ENCODE results near the gene ITIH4. TPM values are rescaled to one million over a fixed set of nuclear protein-coding genes. Genes with fewer than 3 reads are reported as not detected.

The ITIH4 gene
- total and polyA plus RNA-seq, 5 donors: 3.4 to 5.7 (median 5.0) TPM

DNA sequence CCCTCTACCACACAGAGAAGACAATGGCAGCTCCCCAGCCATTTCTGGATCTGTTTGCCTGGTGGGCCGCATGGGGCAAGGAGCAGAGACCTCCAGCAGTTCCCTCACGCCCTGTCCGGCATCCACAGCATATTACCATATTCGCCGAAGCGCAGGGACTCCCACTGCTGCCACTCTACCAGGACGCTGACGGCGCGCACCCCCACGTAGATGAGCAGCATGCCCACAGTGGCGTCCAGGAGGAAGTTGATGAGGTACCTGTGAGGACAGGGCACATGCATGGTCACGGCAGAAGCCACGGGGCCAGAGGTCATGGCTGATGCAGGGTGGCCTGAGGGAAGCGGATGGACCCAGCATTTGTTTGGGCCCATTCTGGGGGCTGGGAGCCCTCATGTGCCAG, 19.2 kb upstream of the ITIH4 start:
- DNase-seq (peak in 1 of 3 donors; percentile 21), ATAC-seq (no peak)
- Histone ChIP-seq H3K4me3 (ENCODE audit: low read length) (no peak overlapping the region), H3K27me3 (ENCODE audit: control insufficient read depth, insufficient read depth) (no peaks in the 10 kb centered on the region), H3K27ac (ENCODE audit: low read length) (no peak overlapping the region), H3K4me1 (ENCODE audit: control insufficient read depth, insufficient read depth, low read length) (peaks cover 4% of the 10 kb centered on the region), H3K9me3 (ENCODE audit: control insufficient read depth, low read length) (no peaks in the 10 kb centered on the region)
- intact Hi-C loops (cut with DNase I): loop anchor here in 2 of 4 donors (5.0 kb wide), 1 partner anchor 223 kb away; no protein-coding TSS in a partner anchor
- WGBS: 96% methylated on average over 15 of the region's 15 CpGs

GRCh38 chr3:52848617-52849016, 18.1 kb upstream of the ITIH4 start:
- DNase-seq (peak in 2 of 3 donors; percentile 5 to 8), ATAC-seq (no peak)
- H3K4me1 ChIP-seq (ENCODE audit: control insufficient read depth, insufficient read depth, low read length): peaks cover 10% of the 10 kb centered on the region
- WGBS: 67% methylated on average over 7 of the region's 7 CpGs
- H3K4me3 ChIP-seq (ENCODE audit: low read length): no peak overlapping the region
- intact Hi-C loops (cut with DNase I): no loop called here
- no peaks in the 10 kb centered on the region for H3K9me3 ChIP-seq (ENCODE audit: control insufficient read depth, low read length)
- no peaks in the 10 kb centered on the region for H3K27me3 ChIP-seq (ENCODE audit: control insufficient read depth, insufficient read depth)
- peak overlapping the region; percentile 34 for H3K27ac ChIP-seq (ENCODE audit: low read length)

GRCh38 chr3:52847726-52848125, 17.3 kb upstream of the ITIH4 start:
- H3K4me1 ChIP-seq (ENCODE audit: control insufficient read depth, insufficient read depth, low read length): peaks cover 10% of the 10 kb centered on the region
- intact Hi-C loops (cut with DNase I): no loop called here

DNA sequence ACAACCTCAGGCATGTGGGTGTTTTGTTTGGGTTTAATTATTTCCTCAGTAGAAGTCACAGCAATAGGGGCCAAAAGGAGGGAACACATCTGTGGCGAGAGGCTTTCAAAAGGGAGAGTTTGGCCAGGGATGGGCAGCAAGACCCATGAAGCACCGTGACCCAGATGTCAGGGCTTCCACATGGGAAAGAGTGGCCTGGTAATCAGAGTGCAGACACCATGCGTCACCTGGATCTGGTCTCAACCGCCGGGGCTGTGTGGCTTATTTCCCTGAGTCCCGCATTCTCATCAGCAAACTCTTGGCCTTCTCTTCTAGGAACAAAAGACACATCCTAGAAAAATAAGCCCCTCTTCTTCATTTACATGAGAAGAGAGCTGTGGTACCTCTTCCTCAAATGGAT, 16.8 kb upstream of the ITIH4 start:
- intact Hi-C loops (cut with DNase I): no loop called here
- DNase-seq: peak in 1 of 3 donors; percentile 15

More at GRCh38 chr3:52847726-52848125, 17.3 kb upstream of the ITIH4 start:
- no peak overlapping the region for H3K4me3 ChIP-seq (ENCODE audit: low read length)
- 90% methylated on average over 7 of the region's 7 CpGs for WGBS
- H3K27me3 ChIP-seq (ENCODE audit: control insufficient read depth, insufficient read depth): no peaks in the 10 kb centered on the region
- no peak overlapping the region for H3K27ac ChIP-seq (ENCODE audit: low read length)
- DNase-seq (peak in 2 of 3 donors; percentile 5 to 21), ATAC-seq (no peak)
- H3K9me3 ChIP-seq (ENCODE audit: control insufficient read depth, low read length): no peaks in the 10 kb centered on the region

GRCh38 chr3:52846432-52846965, 16.0 kb upstream of the ITIH4 start:
- 60% methylated on average over 15 of the region's 15 CpGs for WGBS
- Histone ChIP-seq H3K27ac (ENCODE audit: low read length) (no peak overlapping the region), H3K9me3 (ENCODE audit: control insufficient read depth, low read length) (no peaks in the 10 kb centered on the region), H3K4me1 (ENCODE audit: control insufficient read depth, insufficient read depth, low read length) (peaks cover 13% of the 10 kb centered on the region), H3K4me3 (ENCODE audit: low read length) (no peak overlapping the region), H3K27me3 (ENCODE audit: control insufficient read depth, insufficient read depth) (no peaks in the 10 kb centered on the region)
- ATAC-seq (no peak), DNase-seq (peak in 2 of 3 donors; percentile 23 to 62)
- intact Hi-C loops (cut with DNase I): no loop called here

More for the DNA sequence above, 16.8 kb upstream of the ITIH4 start:
- WGBS: 96% methylated on average over 6 of the region's 6 CpGs
- Histone ChIP-seq H3K27me3 (ENCODE audit: control insufficient read depth, insufficient read depth) (no peaks in the 10 kb centered on the region), H3K4me1 (ENCODE audit: control insufficient read depth, insufficient read depth, low read length) (peaks cover 13% of the 10 kb centered on the region), H3K9me3 (ENCODE audit: control insufficient read depth, low read length) (no peaks in the 10 kb centered on the region), H3K4me3 (ENCODE audit: low read length) (no peak overlapping the region), H3K27ac (ENCODE audit: low read length) (no peak overlapping the region)
- no peak for ATAC-seq

- H3K9me3 ChIP-seq (ENCODE audit: control insufficient read depth, low read length): no peaks in the 10 kb centered on the region
- peak; percentile 7 to 28 for ATAC-seq
- no peak overlapping the region for H3K4me3 ChIP-seq (ENCODE audit: low read length)
- 70% methylated on average over 7 of the region's 7 CpGs for WGBS
- H3K4me1 ChIP-seq (ENCODE audit: control insufficient read depth, insufficient read depth, low read length): peaks cover 20% of the 10 kb centered on the region
- H3K27me3 ChIP-seq (ENCODE audit: control insufficient read depth, insufficient read depth): no peaks in the 10 kb centered on the region
- DNase-seq: peak in 2 of 3 donors; percentile 55 to 66
- intact Hi-C loops (cut with DNase I): no loop called here
- H3K27ac ChIP-seq (ENCODE audit: low read length): peak overlapping the region; percentile 93
Measured at GRCh38 chr3:52845691-52846431, 15.4 kb upstream of the ITIH4 start.

- ATAC-seq (peak; percentile 81 to 89), DNase-seq (peak; percentile 68 to 85 (median 72))
- intact Hi-C loops (cut with DNase I): no loop called here
- WGBS: 18% methylated on average over 6 of the region's 6 CpGs
- H3K4me3 ChIP-seq (ENCODE audit: low read length): no peak overlapping the region
- peak overlapping the region; percentile 93 for H3K27ac ChIP-seq (ENCODE audit: low read length)
- peaks cover 20% of the 10 kb centered on the region for H3K4me1 ChIP-seq (ENCODE audit: control insufficient read depth, insufficient read depth, low read length)
- H3K9me3 ChIP-seq (ENCODE audit: control insufficient read depth, low read length): no peaks in the 10 kb centered on the region
- no peaks in the 10 kb centered on the region for H3K27me3 ChIP-seq (ENCODE audit: control insufficient read depth, insufficient read depth)
Measured at GRCh38 chr3:52845157-52845556, 14.7 kb upstream of the ITIH4 start.

GRCh38 chr3:52844290-52844975, 14.0 kb upstream of the ITIH4 start:
- Histone ChIP-seq H3K27ac (ENCODE audit: low read length) (peak overlapping the region; percentile 73), H3K27me3 (ENCODE audit: control insufficient read depth, insufficient read depth) (no peaks in the 10 kb centered on the region), H3K9me3 (ENCODE audit: control insufficient read depth, low read length) (no peaks in the 10 kb centered on the region), H3K4me1 (ENCODE audit: control insufficient read depth, insufficient read depth, low read length) (peaks cover 20% of the 10 kb centered on the region), H3K4me3 (ENCODE audit: low read length) (no peak overlapping the region)
- peak; percentile 15 to 21 for ATAC-seq
- 77% methylated on average over 18 of the region's 18 CpGs for whole genome bisulfite sequencing
- intact Hi-C loops (cut with DNase I): no loop called here
- peak in 2 of 3 donors; percentile 31 to 42 for DNase-seq

- Histone ChIP-seq H3K27me3 (ENCODE audit: control insufficient read depth, insufficient read depth) (no peaks in the 10 kb centered on the region), H3K27ac (ENCODE audit: low read length) (peak overlapping the region; percentile 73), H3K4me1 (ENCODE audit: control insufficient read depth, insufficient read depth, low read length) (peaks cover 20% of the 10 kb centered on the region), H3K9me3 (ENCODE audit: control insufficient read depth, low read length) (no peaks in the 10 kb centered on the region), H3K4me3 (ENCODE audit: low read length) (no peak overlapping the region)
- ATAC-seq (no peak), DNase-seq (peak in 2 of 3 donors; percentile 15 to 36)
- intact Hi-C loops (cut with DNase I): no loop called here
- 86% methylated on average over 2 of the region's 2 CpGs for WGBS
Measured at GRCh38 chr3:52843881-52844280, 13.4 kb upstream of the ITIH4 start.

- no peak for ATAC-seq
- H3K27me3 ChIP-seq (ENCODE audit: control insufficient read depth, insufficient read depth): no peaks in the 10 kb centered on the region
- 77% methylated on average over 20 of the region's 20 CpGs for WGBS
- intact Hi-C loops (cut with DNase I): no loop called here
- peak overlapping the region; percentile 12 for H3K27ac ChIP-seq (ENCODE audit: low read length)
- H3K4me1 ChIP-seq (ENCODE audit: control insufficient read depth, insufficient read depth, low read length): peaks cover 20% of the 10 kb centered on the region
- peak in 2 of 3 donors; percentile 31 to 33 for DNase-seq
- H3K9me3 ChIP-seq (ENCODE audit: control insufficient read depth, low read length): no peaks in the 10 kb centered on the region
- H3K4me3 ChIP-seq (ENCODE audit: low read length): no peak overlapping the region
Measured at GRCh38 chr3:52843108-52843865, 12.8 kb upstream of the ITIH4 start.
